ENCODE data around the gene SHROOM4.

Gene SHROOM4

DNA sequence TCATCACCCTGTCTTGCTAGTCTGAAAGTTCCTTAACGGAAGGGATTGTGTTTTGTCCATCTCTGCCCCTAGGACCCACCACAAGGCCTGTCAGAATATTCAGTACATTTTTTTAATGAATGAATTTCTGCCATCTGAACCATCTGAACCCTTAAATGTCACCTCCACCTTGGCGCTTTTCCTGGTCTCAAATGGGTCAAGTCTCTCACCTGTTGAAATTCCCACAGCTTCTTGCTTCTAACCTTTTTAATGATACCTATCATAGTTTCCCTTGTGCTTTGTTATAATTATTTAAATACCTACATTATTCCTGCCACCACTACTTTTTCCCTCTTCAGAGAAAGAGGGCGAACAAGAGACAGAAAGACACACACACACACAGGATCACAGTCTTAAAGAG is 48.0 kb downstream of the SHROOM4 start:
- TF ChIP-seq, protein P1, sequence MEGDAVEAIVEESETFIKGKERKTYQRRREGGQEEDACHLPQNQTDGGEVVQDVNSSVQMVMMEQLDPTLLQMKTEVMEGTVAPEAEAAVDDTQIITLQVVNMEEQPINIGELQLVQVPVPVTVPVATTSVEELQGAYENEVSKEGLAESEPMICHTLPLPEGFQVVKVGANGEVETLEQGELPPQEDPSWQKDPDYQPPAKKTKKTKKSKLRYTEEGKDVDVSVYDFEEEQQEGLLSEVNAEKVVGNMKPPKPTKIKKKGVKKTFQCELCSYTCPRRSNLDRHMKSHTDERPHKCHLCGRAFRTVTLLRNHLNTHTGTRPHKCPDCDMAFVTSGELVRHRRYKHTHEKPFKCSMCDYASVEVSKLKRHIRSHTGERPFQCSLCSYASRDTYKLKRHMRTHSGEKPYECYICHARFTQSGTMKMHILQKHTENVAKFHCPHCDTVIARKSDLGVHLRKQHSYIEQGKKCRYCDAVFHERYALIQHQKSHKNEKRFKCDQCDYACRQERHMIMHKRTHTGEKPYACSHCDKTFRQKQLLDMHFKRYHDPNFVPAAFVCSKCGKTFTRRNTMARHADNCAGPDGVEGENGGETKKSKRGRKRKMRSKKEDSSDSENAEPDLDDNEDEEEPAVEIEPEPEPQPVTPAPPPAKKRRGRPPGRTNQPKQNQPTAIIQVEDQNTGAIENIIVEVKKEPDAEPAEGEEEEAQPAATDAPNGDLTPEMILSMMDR (conservative IDR thresholded peaks at IDR 0.05), result no peak
- no peak overlapping the region for H3K27ac ChIP-seq

DNA sequence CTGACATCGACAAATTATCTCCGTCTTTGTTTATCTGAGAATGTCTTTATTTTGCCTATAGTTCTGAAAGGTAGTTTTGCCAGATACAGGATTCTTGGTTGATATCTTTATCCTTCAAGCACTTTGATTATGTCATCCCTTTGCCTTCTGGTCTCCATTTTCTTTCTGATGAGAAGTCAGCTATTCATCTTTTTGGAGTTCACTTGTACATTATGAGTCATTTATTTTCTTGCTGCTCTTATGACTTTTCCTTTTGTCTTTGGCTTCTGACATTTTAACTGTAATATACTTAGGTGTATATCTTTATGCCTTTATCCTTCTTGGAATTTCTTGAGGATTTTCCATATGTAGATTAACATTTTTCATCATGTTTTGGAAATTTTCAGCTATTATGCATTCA is 51.4 kb downstream of the SHROOM4 start:
- TF ChIP-seq, protein P1 (conservative IDR thresholded peaks at IDR 0.05), result no peak

DNA sequence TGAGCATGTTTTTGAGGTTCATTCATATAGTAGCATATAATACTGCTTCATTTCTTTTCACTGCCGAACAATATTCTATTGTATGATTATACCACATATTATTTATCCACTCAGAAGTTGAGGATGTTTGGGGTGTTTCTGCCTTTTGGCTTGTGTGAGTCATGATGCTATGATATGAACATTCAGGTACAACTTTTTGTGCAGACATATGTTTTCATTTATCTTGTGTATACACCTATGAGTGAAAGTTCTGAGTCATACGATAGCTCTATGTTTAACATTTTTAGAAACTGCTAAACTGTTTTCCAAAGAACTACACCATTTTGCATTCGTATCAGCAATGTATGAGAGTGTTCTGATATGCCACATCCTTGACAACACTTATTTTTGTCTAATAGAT is 57.7 kb downstream of the SHROOM4 start:
- TF ChIP-seq, protein P1 (conservative IDR thresholded peaks at IDR 0.05), result no peak
- H3K27ac ChIP-seq, result no peak overlapping the region

More for the DNA sequence above, 51.4 kb downstream of the SHROOM4 start:
- no peak overlapping the region for H3K27ac ChIP-seq

DNA sequence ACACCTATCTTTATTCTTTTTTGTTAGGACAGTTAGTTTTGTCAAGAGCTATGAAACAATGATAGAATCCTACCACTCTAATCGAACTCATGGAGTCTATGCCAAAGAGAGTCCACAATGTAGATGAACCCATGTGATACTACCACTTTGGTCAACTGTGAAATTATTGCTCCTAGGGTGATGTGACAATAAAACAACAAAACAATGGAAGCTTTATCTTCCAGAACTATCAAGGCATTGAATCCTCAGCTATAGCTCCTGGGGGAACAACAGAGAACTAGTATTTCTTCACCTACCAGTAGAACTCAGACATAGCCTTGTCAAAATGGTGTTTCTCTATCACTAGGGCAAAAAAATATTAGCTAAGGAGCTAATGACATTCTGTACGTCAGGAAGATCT is 62.9 kb downstream of the SHROOM4 start:
- H3K27ac ChIP-seq, result no peak overlapping the region
- TF ChIP-seq, protein P1 (conservative IDR thresholded peaks at IDR 0.05), result no peak

DNA sequence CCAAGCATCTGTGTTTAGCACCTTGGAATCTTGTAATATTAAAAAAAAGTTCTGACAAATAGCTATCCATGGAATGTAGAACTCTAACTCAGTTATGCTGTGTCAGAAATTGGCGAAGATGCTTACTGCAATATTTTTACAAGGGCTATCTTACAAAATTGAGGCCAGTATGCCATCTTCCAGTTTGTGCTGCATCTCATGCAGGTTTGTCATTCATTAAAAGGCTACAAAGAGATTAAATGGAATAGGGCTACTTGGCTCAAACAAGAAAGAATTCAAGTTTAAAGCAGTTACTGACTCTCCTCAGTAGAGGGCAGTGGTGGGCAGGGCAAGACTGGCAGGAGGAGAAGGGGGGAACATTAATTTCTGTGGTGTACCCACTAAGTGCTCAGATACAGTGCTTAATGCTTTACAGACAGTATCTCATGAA is 66.5 kb downstream of the SHROOM4 start:
- TF ChIP-seq, protein P1 (conservative IDR thresholded peaks at IDR 0.05), result peak; percentile 65

DNA sequence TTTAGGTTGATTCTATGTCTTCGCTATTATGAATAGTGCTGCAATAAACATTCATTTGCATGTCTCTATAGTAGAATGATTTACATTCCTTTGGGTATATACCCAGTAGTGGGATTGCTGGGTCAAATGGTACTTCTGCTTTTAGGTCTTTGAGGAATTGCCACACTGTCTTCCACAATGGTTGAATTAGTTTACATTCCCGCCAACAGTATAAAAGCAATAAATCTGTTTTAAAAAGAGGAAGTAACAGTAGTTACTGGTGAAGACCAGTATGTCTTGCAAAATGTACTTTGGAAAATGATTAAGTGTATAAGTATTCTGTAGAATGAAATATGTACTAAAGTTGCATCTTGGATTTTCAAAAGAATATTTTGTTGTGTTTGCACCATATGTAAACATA is 77.3 kb downstream of the SHROOM4 start:
- no peak overlapping the region for H3K27ac ChIP-seq
- TF ChIP-seq, protein P1 (conservative IDR thresholded peaks at IDR 0.05), result no peak

More for the DNA sequence above, 66.5 kb downstream of the SHROOM4 start:
- no peak overlapping the region for H3K27ac ChIP-seq

DNA sequence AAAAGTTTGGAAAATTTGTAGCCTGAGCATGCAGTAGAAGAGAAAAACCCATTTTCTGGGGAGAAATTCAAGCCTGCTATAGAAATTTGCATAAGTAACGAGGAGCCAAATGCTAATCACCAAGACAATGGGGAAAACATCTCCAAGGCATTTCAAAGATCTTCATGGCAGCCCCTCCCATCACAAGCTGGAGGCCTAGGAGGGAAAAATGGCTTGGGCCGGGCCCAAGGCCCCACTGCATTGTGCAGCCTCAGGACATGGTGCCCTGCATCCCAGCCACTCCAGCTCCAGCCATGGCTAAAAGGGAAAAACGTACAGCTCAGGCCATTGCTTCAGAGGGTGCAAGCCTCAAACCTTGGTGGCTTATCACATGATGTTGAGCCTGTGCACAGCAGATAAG is 87.7 kb downstream of the SHROOM4 start:
- no peak overlapping the region for H3K27ac ChIP-seq
- TF ChIP-seq, protein P1 (conservative IDR thresholded peaks at IDR 0.05), result no peak

All from VCaP (cell line).